Peyer's patch (tissue), 4 donors: ENCODE measurements around the gene NRXN3.

ENCODE experiments used
- CTCF ChIP-seq, 6 experiments: fragments of 450-650 bp in 4 of 6; fragments of 200-600 bp in 2 of 6; sonication (generic) in 1 of 6; IDR thresholded peaks; one replicate each; pipeline ENCODE4 v1.5.1; 2017 to 2019; ENCODE audit warnings: antibody characterized with exemption in 6 of 6, mild to moderate bottlenecking in 3 of 6, moderate library complexity in 1 of 6
- POLR2A ChIP-seq, 2 donors: fragments of 450-650 bp; IDR thresholded peaks; one replicate each; pipeline ENCODE4 v1.5.1; 2017; ENCODE audit warnings: antibody characterized with exemption in 2 of 2, mild to moderate bottlenecking in 2 of 2, moderate library complexity in 2 of 2

DNA sequence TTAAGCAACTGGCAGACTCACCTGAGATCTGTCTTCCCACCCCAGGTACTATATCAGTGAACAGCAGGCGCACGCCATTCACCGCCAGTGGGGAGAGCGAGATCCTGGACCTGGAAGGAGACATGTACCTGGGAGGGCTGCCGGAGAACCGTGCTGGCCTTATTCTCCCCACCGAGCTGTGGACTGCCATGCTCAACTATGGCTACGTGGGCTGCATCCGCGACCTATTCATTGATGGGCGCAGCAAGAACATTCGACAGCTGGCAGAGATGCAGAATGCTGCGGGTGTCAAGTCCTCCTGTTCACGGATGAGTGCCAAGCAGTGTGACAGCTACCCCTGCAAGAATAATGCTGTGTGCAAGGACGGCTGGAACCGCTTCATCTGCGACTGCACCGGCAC is 544.5 kb downstream of the NRXN3 start:
- no peak for TF ChIP-seq CTCF (IDR thresholded peaks at IDR 0.05)
- TF ChIP-seq POLR2A (IDR thresholded peaks at IDR 0.05), result no peak
